Keratinocyte (primary cell): ENCODE data around the gene INPP4B.

ENCODE experiments used
- CTCF ChIP-seq, 3 experiments: IDR thresholded peaks in 1 of 3; conservative IDR thresholded peaks in 1 of 3; optimal IDR thresholded peaks in 1 of 3; 2 replicates in 2 of 3; 3 replicates in 1 of 3; pipeline versions ENCODE3 to v1.5.1; 2011; ENCODE audit warnings: low read length in 3 of 3, mild to moderate bottlenecking in 3 of 3, moderate library complexity in 2 of 3, control low read depth in 1 of 3, inconsistent platforms in 1 of 3; ENCODE audit not compliant: insufficient read depth in 2 of 3; ENCODE audit errors: extremely low read depth in 1 of 3
- EZH2 ChIP-seq: IDR thresholded peaks from one replicate; pipeline ENCODE4 v1.6.1; 2012; ENCODE audit warnings: inconsistent platforms, mild to moderate bottlenecking, low read length, moderate library complexity

- TF ChIP-seq CTCF (optimal IDR thresholded peaks at IDR 0.05 in 1 of 3, IDR thresholded peaks at IDR 0.05 in 1 of 3, conservative IDR thresholded peaks at IDR 0.05 in 1 of 3; ENCODE audit: extremely low read depth in 1 of 3, insufficient read depth in 2 of 3, low read length in 3 of 3) (no peak), EZH2 (no peak)
Observed at GRCh38 chr4:142271832-142272231, 574.3 kb downstream of the INPP4B start.
